Stimulated activated naive CD8-positive, alpha-beta T cell treated with anti-CD3 and anti-CD28 coated beads, Interleukin-15, amount 100 ng/mL, for 72 hours (primary cell): Measurements from ENCODE around the gene FTCDNL1.
A peak's percentile ranks its signal among the peaks of the same experiment; 100 is the strongest.

ENCODE experiments used
- ATAC-seq: fragments of 150-1000 bp; cut with Tn5 transposase; 2 replicates; pipeline ENCODE4 v1.10.0; 2021; ENCODE audit warnings: mild to moderate bottlenecking, moderate library complexity
- DNase-seq, 2 donors: peaks; one replicate each; pipeline ENCODE4 v3.0.0; 2021 to 2022
- H3K27ac Mint-ChIP-seq, 2 donors: one replicate each; pipeline ENCODE4 v1.8.0; 2022; ENCODE audit warnings: mild to moderate bottlenecking in 2 of 2, mixed read lengths in 2 of 2, moderate library complexity in 2 of 2
- H3K27me3 Mint-ChIP-seq: one replicate; pipeline ENCODE4 v1.8.0; 2022; ENCODE audit warnings: mixed read lengths
- H3K4me1 Mint-ChIP-seq: one replicate; pipeline ENCODE4 v1.8.0; 2022; ENCODE audit warnings: mild to moderate bottlenecking, mixed read lengths
- H3K4me3 Mint-ChIP-seq, 2 donors: one replicate each; pipeline ENCODE4 v1.8.0; 2022; ENCODE audit warnings: mild to moderate bottlenecking in 2 of 2, mixed read lengths in 2 of 2, moderate library complexity in 1 of 2
- H3K9me3 Mint-ChIP-seq, 2 donors: one replicate each; pipeline ENCODE4 v1.8.0; 2022; ENCODE audit warnings: mixed read lengths in 2 of 2

FTCDNL1 gene

DNA sequence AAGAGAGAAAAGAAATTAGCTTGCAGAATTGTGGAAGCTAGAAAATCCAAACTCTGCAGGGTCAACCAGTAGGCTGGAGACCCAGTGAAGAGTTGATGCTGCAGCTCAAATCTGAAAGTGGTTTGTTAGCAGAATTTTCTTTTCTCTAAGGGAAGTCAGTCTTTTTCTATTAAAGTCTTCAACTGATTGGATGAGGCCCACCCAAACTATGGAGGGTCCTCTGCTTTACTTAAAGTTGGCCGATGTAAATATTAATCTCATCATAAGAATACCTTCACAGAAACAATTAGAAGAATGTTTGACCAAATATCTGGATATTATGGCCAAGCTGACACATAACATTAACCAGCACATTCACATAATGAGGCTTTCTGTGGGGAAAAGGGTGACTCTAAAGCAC, 73.7 kb downstream of the FTCDNL1 start:
- ATAC-seq, result no peak
- Mint-ChIP-seq H3K4me1 (no peaks in the 10 kb centered on the region), H3K4me3 (no peak overlapping the region), H3K9me3 (no peaks in the 10 kb centered on the region), H3K27ac (no peak overlapping the region), H3K27me3 (no peaks in the 10 kb centered on the region)
- DNase-seq, result no peak

DNA sequence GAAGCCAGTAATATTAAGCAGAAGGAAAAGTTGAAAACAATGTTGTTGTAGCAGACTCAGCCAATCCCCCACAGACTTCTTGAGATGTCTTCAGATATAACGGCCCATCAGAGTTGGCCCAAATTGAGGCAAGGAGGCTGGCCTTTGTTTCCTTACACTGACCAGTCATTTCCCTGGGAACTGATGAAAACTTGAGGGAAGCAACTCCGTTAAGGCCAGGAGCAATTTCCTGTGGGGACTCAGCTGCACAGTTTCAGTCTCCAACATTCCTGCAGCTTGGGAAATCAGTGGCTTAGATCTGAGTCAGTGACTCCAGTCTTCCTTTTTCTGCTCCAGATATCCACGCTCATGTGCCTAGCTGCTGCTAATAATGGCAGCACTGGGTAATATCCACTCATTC, 75.7 kb downstream of the FTCDNL1 start:
- Mint-ChIP-seq H3K27ac (no peak overlapping the region), H3K4me1 (no peaks in the 10 kb centered on the region), H3K27me3 (no peaks in the 10 kb centered on the region), H3K9me3 (no peaks in the 10 kb centered on the region), H3K4me3 (no peak overlapping the region)
- ATAC-seq (no peak), DNase-seq (no peak)

DNA sequence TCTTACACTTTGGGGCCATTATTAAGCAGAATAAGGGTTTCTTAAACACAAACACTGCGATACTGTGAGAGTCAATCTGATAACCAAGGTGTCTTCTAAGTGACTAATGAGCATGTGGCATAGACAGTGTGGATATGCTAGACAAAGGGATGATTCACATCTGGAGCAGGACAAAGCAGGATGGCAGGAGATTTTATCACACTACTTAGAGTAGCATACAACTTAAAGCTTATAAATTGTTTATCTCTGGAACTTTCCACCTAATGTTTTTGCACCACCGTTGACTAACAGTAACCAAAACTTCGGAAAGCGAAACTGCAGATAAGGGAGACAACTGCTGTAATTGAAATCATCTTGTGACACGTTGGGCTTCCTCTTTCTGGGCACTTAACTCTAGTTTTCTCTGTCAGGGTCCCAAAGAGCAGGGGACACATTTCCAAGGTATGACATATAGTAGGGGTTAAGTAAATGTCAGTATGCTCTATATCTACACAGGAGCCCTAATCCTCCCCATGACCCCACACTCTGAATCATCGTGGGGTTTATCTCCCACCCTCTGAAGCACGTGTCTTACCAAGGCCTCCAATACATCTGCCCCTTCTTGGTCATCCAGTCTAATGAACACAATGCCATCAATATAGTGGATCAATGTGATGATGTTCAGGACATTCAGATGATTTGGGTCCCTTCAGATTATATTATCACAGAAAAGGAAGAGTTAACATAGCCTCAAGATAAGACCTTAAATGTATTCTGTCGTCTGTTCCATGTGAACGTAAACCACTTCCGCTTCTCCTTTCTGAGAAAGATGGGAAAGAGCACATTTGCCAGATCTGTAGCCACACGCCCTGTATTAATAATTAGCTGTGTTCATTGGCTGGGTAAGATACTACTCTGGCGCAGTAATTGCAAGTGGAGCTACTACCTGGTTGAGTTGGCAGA, 78.7 kb downstream of the FTCDNL1 start:
- DNase-seq (no peak), ATAC-seq (no peak)
- no peaks in the 10 kb centered on the region for H3K4me1 Mint-ChIP-seq
- H3K9me3 Mint-ChIP-seq, result peaks cover 0 to 7% of the 10 kb centered on the region in 2 donors
- H3K4me3 Mint-ChIP-seq, result no peak overlapping the region
- H3K27me3 Mint-ChIP-seq, result no peaks in the 10 kb centered on the region
- H3K27ac Mint-ChIP-seq, result no peak overlapping the region

DNA sequence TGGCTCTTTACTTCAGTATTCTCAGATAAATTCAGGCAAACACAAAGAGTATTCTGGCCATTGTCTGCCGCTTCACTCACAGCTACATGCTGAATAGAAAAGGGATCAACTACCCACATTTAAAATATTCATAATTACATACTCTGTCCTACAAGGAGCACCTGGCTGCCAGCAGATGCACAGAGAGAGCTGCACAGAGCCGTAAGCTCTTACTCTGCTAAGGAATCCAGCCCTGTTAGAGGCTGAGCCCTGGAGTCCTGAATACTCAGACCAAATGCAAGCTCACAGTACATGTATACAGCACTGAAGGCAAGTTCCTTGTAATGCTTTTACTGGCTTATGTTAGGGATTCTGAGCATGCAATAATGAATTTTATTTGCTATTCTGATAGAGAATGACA, 80.3 kb downstream of the FTCDNL1 start:
- Mint-ChIP-seq H3K4me1 (no peaks in the 10 kb centered on the region), H3K27me3 (no peaks in the 10 kb centered on the region), H3K9me3 (peaks cover 0 to 7% of the 10 kb centered on the region in 2 donors), H3K27ac (no peak overlapping the region), H3K4me3 (no peak overlapping the region)
- ATAC-seq (no peak), DNase-seq (no peak)

DNA sequence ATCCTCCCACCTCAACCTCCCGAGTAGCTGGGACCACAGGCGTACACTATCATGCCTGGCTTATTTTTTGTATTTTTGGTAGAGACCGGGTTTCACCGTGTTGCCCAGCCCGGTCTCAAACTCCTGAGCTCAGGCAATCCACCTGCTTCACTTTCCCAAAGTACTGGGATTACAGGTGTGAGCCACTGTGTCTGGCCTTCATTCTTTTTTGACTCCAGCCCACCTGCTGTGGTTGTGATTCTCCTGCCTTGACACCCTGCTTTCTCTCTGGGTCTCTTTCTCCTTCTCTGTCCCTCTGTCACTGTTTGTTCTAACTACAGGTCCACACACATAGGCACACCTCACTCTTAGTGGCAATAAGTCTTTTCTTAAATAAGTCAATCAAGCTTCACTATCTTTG, 85.3 kb downstream of the FTCDNL1 start:
- H3K4me3 Mint-ChIP-seq, result no peak overlapping the region
- no peak overlapping the region for H3K27ac Mint-ChIP-seq
- H3K27me3 Mint-ChIP-seq, result no peaks in the 10 kb centered on the region
- no peak for DNase-seq
- H3K4me1 Mint-ChIP-seq, result no peaks in the 10 kb centered on the region
- ATAC-seq, result no peak
- peaks cover 0 to 7% of the 10 kb centered on the region in 2 donors for H3K9me3 Mint-ChIP-seq

DNA sequence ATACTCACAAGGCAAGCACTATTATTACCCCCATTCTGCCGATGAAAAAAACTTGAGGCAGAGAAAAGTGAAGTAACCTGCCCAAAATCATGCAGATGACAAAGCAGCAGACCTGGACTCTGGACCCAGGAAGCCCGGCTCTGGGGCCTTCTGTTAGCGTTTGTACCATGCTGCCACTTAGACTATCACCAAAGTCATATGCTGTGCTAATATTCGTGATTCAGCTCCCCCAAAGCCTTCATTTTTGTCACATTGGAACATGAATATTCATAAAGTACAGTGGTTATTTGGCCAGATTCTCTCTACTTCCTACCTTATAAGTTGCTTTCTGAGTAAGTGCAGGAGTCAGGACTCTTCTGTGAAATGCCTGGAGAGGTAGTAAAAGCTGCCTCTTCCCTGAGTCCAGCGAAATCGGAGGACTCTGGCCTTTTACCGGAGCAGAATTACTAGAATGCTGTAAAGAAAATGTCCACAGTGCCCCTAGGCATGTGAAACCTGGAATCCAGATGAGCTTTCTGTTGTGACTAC, 86.7 kb downstream of the FTCDNL1 start:
- H3K27ac Mint-ChIP-seq, result no peak overlapping the region
- no peak overlapping the region for H3K4me3 Mint-ChIP-seq
- H3K4me1 Mint-ChIP-seq, result no peaks in the 10 kb centered on the region
- DNase-seq (no peak), ATAC-seq (no peak)
- H3K27me3 Mint-ChIP-seq, result no peaks in the 10 kb centered on the region
- no peaks in the 10 kb centered on the region for H3K9me3 Mint-ChIP-seq

DNA sequence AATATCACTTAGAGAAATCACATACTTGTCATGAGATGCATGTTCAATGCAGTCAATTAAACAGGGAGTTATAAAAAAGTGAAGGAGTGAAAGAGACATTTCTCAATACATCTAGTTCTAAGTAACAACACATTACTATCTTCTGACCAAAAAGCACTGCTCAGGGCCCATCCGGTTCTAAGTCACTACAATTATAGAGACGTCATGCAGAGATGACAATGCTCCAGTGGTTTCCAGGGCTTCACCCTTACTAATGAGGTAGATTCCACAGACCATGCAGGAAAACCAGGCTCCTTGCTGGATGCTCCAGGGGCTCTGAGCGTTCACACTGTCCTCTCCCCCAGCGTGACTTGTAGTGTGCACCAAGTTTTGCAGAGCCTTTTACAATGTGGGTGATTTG, 88.0 kb downstream of the FTCDNL1 start:
- ATAC-seq, result no peak

DNA sequence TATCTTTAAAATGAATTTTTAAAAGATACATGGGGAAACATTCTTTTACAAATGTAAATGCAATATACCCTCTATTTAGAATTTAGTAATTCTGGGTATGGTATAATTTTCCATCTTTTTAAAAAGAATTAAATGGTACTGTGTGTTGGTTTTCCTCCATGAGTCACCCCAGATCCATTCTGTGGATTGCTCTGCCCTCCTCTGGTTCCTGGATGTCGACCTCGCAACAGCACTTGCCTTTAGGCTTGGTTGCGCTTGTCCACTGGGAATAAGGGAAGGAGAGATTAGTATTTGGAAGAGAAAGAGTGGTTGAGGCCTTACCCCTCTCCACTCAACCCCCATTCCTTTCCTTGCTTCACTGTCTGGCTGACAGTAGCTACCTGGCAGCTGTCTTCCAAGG, 90.4 kb downstream of the FTCDNL1 start:
- no peaks in the 10 kb centered on the region for H3K4me1 Mint-ChIP-seq
- no peaks in the 10 kb centered on the region for H3K9me3 Mint-ChIP-seq
- DNase-seq, result no peak
- H3K27me3 Mint-ChIP-seq, result peaks cover 8% of the 10 kb centered on the region
- H3K4me3 Mint-ChIP-seq, result no peak overlapping the region
- H3K27ac Mint-ChIP-seq, result no peak overlapping the region
- no peak for ATAC-seq

More for the DNA sequence above, 88.0 kb downstream of the FTCDNL1 start:
- no peaks in the 10 kb centered on the region for H3K4me1 Mint-ChIP-seq
- H3K27me3 Mint-ChIP-seq, result no peaks in the 10 kb centered on the region
- H3K27ac Mint-ChIP-seq, result peak overlapping the region in 1 of 2 donors; percentile 89
- H3K4me3 Mint-ChIP-seq, result no peak overlapping the region
- no peaks in the 10 kb centered on the region for H3K9me3 Mint-ChIP-seq
- no peak for DNase-seq

DNA sequence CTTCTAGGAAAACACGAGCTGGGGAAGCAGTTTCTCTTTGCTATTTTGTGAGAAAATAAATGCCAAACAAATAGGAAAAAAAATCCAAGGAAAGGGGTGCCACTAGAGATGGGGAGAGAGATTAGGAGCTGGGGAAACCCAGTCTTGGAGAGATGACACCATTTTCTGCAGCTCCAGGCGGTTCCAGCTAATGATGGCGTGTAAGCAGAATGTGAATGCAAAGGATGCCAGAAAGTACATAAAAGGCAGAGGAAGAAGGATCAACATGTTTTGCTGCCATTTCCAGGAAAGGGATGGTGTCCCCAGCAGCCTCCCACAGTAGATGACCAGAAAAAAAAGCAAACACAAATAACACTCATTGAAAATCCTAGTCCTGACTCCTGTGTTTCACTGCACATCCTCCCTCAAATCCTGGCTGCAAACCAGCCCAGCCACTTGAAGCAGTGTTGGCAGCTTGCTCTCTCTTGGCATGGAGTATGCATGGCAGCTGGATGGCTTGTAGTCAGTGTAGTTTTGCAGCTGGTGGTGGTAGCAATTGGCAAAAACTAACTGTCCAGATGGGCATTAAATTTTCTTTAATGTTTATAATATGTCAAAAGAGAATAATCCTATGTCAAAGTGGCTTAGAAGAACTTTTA, 93.6 kb downstream of the FTCDNL1 start:
- H3K27ac Mint-ChIP-seq, result no peak overlapping the region
- no peak for ATAC-seq
- no peak overlapping the region for H3K4me3 Mint-ChIP-seq
- H3K9me3 Mint-ChIP-seq, result no peaks in the 10 kb centered on the region
- H3K27me3 Mint-ChIP-seq, result peaks cover 23% of the 10 kb centered on the region
- DNase-seq, result no peak
- H3K4me1 Mint-ChIP-seq, result no peaks in the 10 kb centered on the region

DNA sequence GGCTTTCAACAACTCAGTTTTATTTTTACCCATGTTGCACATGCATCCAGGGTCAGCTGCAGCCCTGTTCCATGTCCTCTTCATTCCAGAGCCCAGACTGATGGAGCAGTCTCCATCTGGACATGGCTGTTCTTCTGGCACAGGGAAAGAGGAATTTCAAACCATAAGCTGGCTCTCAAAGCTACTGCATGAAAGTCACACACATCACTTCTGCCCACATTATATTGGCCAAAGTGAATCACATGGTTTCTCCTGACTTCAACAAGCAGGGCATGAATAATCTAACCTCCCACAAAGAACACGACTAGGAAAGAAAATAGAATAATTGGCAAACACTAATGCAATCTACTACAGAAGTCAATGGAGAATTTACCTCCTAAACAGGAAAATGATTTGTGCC, 94.2 kb downstream of the FTCDNL1 start:
- no peak overlapping the region for H3K4me3 Mint-ChIP-seq
- no peak overlapping the region for H3K27ac Mint-ChIP-seq
- ATAC-seq, result no peak
- H3K4me1 Mint-ChIP-seq, result no peaks in the 10 kb centered on the region
- H3K9me3 Mint-ChIP-seq, result no peaks in the 10 kb centered on the region
- DNase-seq, result no peak
- peaks cover 23% of the 10 kb centered on the region for H3K27me3 Mint-ChIP-seq

DNA sequence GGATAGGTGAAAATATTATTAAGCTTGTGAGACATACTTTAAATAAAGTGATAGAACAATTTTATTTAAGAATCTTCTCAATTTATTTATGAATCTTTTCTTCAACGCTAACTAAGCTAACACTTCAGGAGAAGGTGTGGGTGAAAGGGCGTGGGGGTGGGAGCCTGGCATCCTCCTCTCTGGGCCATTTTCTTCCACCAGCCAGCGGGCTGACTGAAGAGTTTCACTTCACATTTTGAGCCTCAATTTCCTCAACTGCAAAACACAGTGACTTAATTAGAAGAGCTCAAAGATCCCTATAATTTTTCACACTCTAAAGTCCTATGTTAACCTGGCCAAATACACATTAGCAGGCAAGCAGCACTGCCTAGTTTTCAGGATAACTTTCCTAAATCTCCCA, 94.8 kb downstream of the FTCDNL1 start:
- DNase-seq (no peak), ATAC-seq (no peak)
- no peaks in the 10 kb centered on the region for H3K9me3 Mint-ChIP-seq
- H3K4me1 Mint-ChIP-seq, result no peaks in the 10 kb centered on the region
- peaks cover 23% of the 10 kb centered on the region for H3K27me3 Mint-ChIP-seq
- H3K27ac Mint-ChIP-seq, result no peak overlapping the region
- H3K4me3 Mint-ChIP-seq, result no peak overlapping the region

DNA sequence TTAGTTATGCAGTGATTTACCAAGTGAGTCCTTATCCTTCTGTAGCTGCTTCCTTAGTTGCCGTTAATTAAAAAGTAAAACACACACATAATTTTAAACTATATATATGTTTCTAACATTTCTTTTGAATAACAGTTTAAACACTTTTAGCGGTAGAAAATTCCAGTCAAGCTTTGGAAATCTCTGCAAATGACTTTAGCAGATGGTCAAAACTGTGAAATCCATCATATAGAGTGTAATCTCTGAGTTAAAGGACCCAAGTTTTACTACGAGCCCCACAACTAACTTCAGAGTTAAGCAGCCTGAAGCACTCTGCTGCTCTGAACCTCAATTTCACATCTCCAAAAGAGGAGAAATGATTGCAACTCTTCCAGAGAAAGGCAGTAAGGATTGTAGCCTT, 96.2 kb downstream of the FTCDNL1 start:
- Mint-ChIP-seq H3K27ac (no peak overlapping the region), H3K4me1 (no peaks in the 10 kb centered on the region), H3K27me3 (peaks cover 23% of the 10 kb centered on the region), H3K9me3 (no peaks in the 10 kb centered on the region), H3K4me3 (no peak overlapping the region)
- DNase-seq (no peak), ATAC-seq (no peak)

DNA sequence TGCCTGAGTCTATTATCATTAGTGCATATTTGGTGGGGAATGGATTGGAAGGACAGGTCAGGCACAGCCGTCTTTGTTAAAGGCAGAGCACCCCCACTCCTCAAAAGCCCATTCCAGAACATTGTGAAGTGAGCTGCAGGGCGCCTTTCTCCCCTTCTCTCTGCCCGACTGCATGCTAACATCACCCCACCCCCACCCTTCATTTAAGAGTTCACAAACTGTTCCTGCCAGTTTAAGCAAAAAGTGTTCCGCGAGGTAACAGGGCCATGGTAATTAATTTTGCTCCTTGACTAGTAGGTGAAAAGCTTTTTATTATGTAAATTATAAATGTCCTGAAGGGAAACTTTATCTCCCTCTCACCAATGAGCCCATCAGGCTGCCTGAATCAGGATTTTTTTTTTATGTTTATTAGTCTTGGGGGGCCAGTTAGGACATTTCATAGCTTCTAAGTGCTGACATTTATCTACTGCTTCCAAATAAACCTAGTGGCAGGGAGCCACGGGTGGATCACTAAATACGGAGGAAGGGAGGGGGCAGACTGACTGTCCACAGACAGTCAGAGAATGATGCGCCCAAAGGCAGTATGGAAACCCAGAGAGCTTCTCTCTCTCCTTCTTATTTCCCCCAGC, 99.4 kb downstream of the FTCDNL1 start:
- Mint-ChIP-seq H3K27me3 (peaks cover 22% of the 10 kb centered on the region), H3K4me3 (no peak overlapping the region), H3K4me1 (no peaks in the 10 kb centered on the region), H3K27ac (no peak overlapping the region), H3K9me3 (no peaks in the 10 kb centered on the region)
- DNase-seq (no peak), ATAC-seq (no peak)

DNA sequence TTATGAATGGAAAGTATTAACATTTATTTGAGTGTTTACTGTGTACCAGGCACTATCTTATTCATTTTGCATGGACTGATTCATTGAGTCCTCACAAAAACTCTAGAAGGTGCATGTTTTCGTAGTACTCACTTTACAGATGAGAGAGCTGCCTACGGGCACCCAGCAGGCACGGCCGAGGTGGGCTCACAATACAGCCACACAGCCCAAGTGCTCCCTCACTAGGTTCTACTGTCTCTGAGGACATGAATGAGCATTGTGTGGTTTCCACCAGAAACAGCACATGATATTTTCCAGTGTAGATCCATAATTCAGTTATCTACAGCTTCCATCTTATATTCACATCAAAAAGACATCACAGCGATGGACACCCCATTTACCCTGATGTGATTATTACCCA, 101.4 kb downstream of the FTCDNL1 start:
- Mint-ChIP-seq H3K27me3 (peaks cover 22% of the 10 kb centered on the region), H3K27ac (no peak overlapping the region), H3K9me3 (no peaks in the 10 kb centered on the region), H3K4me1 (no peaks in the 10 kb centered on the region), H3K4me3 (no peak overlapping the region)
- DNase-seq (no peak), ATAC-seq (no peak)

DNA sequence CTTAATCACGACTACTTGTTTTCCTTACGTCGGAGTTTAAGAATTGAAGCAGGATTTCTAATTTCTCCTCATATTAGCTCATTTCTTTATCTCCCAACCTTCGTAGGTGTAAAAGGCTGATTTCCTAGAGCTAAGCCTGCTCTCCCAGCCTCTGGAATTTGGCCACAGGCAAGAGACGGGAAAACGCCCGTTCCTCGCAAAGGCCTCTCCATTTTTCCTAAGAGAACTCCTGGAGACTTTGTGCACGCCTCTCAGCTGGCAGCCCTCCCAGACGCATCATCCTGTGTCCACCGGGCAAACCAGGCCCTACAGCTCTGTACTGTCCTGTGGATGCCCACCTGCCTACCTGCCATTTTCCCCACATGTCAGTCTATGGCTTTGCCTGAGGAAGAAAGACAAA, 106.3 kb downstream of the FTCDNL1 start:
- DNase-seq (no peak), ATAC-seq (no peak)
- Mint-ChIP-seq H3K27me3 (peaks cover 9% of the 10 kb centered on the region), H3K4me3 (no peak overlapping the region), H3K4me1 (peaks cover 3% of the 10 kb centered on the region), H3K9me3 (no peaks in the 10 kb centered on the region), H3K27ac (peak overlapping the region in 1 of 2 donors; percentile 89)

DNA sequence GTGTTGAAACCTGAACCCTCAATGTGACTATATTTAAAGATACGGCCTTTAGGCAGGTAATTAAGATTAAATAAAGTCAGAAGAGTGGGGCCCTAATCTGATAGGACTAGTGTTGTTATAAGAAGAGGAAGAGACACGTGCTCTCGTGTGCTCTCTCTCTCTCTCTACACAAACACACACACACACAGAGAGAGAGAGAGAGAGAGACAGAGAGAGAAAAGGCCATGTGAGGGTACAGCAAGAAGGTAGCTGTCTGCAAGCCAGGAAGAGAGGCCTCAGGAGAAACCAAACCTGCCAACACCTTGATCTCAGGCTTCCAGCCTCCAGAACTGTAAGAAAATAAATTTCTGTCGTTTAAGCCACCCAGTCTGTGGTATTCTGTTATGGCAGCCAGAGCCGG, 106.7 kb downstream of the FTCDNL1 start:
- H3K4me1 Mint-ChIP-seq, result peaks cover 6% of the 10 kb centered on the region
- no peaks in the 10 kb centered on the region for H3K9me3 Mint-ChIP-seq
- peak overlapping the region in 1 of 2 donors; percentile 9 for H3K27ac Mint-ChIP-seq
- no peak for ATAC-seq
- DNase-seq, result no peak
- peaks cover 14% of the 10 kb centered on the region for H3K27me3 Mint-ChIP-seq
- no peak overlapping the region for H3K4me3 Mint-ChIP-seq
